Measurements from ENCODE around the gene FRY.
A peak's percentile ranks its signal among the peaks of the same experiment; 100 is the strongest.

The FRY gene

GRCh38 chr13:32073180-32073864 is 41.7 kb downstream of the FRY start:
- no peak overlapping the region for H3K4me3 ChIP-seq (replicated peaks in 1 of 2; ENCODE audit: low read depth in 2 of 2, low read length in 2 of 2)
- TF ChIP-seq CTCF (IDR thresholded peaks at IDR 0.05; ENCODE audit: low read depth, low read length) = no peak
- no peak for DNase-seq (ENCODE audit: low read depth in 2 of 2)

- no peak overlapping the region for H3K4me3 ChIP-seq (replicated peaks in 1 of 2; ENCODE audit: low read depth in 2 of 2, low read length in 2 of 2)
- TF ChIP-seq CTCF (IDR thresholded peaks at IDR 0.05; ENCODE audit: low read depth, low read length) = no peak
- no peak for DNase-seq (ENCODE audit: low read depth in 2 of 2)
Measured at GRCh38 chr13:32075170-32075851, 43.7 kb downstream of the FRY start.

- H3K4me3 ChIP-seq (replicated peaks in 1 of 2; ENCODE audit: low read depth in 2 of 2, low read length in 2 of 2) = no peak overlapping the region
- no peak for TF ChIP-seq CTCF (IDR thresholded peaks at IDR 0.05; ENCODE audit: low read depth, low read length)
- DNase-seq (ENCODE audit: low read depth in 2 of 2) = no peak
Measured at GRCh38 chr13:32079587-32079986, 48.0 kb downstream of the FRY start.

- no peak for DNase-seq (ENCODE audit: low read depth in 2 of 2)
- no peak for TF ChIP-seq CTCF (IDR thresholded peaks at IDR 0.05; ENCODE audit: low read depth, low read length)
- H3K4me3 ChIP-seq (replicated peaks in 1 of 2; ENCODE audit: low read depth in 2 of 2, low read length in 2 of 2) = no peak overlapping the region
Measured at GRCh38 chr13:32080328-32080744, 48.8 kb downstream of the FRY start.

- no peak for TF ChIP-seq CTCF (IDR thresholded peaks at IDR 0.05; ENCODE audit: low read depth, low read length)
- no peak for DNase-seq (ENCODE audit: low read depth in 2 of 2)
- H3K4me3 ChIP-seq (replicated peaks in 1 of 2; ENCODE audit: low read depth in 2 of 2, low read length in 2 of 2) = no peak overlapping the region
Measured at GRCh38 chr13:32081591-32081990, 50.0 kb downstream of the FRY start.

- no peak overlapping the region for H3K4me3 ChIP-seq (replicated peaks in 1 of 2; ENCODE audit: low read depth in 2 of 2, low read length in 2 of 2)
- TF ChIP-seq CTCF (IDR thresholded peaks at IDR 0.05; ENCODE audit: low read depth, low read length) = no peak
- DNase-seq (ENCODE audit: low read depth in 2 of 2) = peak in 1 of 2 donors; percentile 41
Measured at GRCh38 chr13:32086366-32086765, 54.8 kb downstream of the FRY start.

Data from cardiac fibroblast (primary cell).